M059J (cell line): Measurements from ENCODE around the gene NEURL1B. TPM values are rescaled to one million over a fixed set of nuclear protein-coding genes. Genes with fewer than 3 reads are reported as not detected.

Experiments used
- DNase-seq: peaks from one replicate; pipeline ENCODE4 v3.0.0-alpha.2; 2012; ENCODE audit warnings: low read depth
- total RNA-seq: library from RNA; depleted of rRNA; stranded (reverse); fragments of >200 nt; shearing (Covaris generic); gene quantifications from 2 replicates; pipeline ENCODE4 v1.2.3, GENCODE V29; 2014

The NEURL1B gene
- total RNA-seq, 1 experiment from 2014 or later, result 5.8 TPM

- peak; percentile 86 for DNase-seq
Measured at GRCh38 chr5:172714491-172715420, 73.7 kb downstream of the NEURL1B start.

GRCh38 chr5:172715421-172715780 lies 74.3 kb downstream of the NEURL1B start:
- no peak for DNase-seq

GRCh38 chr5:172715931-172716682 lies 75.0 kb downstream of the NEURL1B start:
- no peak for DNase-seq

- DNase-seq, result peak; percentile 83
Measured at GRCh38 chr5:172716796-172717313, 75.8 kb downstream of the NEURL1B start.

GRCh38 chr5:172717481-172718195 lies 76.6 kb downstream of the NEURL1B start:
- no peak for DNase-seq

- DNase-seq, result no peak
Measured at GRCh38 chr5:172718527-172719114, 77.6 kb downstream of the NEURL1B start.

GRCh38 chr5:172719211-172719610 lies 78.1 kb downstream of the NEURL1B start:
- no peak for DNase-seq

GRCh38 chr5:172720655-172721054 lies 79.6 kb downstream of the NEURL1B start:
- DNase-seq, result no peak

- DNase-seq, result no peak
Measured at GRCh38 chr5:172721455-172722326, 80.6 kb downstream of the NEURL1B start.

- no peak for DNase-seq
Measured at GRCh38 chr5:172722327-172722815, 81.3 kb downstream of the NEURL1B start.

GRCh38 chr5:172723508-172723907 lies 82.4 kb downstream of the NEURL1B start:
- no peak for DNase-seq

- DNase-seq, result no peak
Measured at GRCh38 chr5:172724242-172725183, 83.5 kb downstream of the NEURL1B start.

- DNase-seq, result no peak
Measured at GRCh38 chr5:172725273-172725672, 84.2 kb downstream of the NEURL1B start.

GRCh38 chr5:172725785-172726184 lies 84.7 kb downstream of the NEURL1B start:
- no peak for DNase-seq

- no peak for DNase-seq
Measured at GRCh38 chr5:172726966-172727365, 85.9 kb downstream of the NEURL1B start.

- no peak for DNase-seq
Measured at GRCh38 chr5:172727551-172727950, 86.5 kb downstream of the NEURL1B start.

GRCh38 chr5:172728481-172729241 lies 87.6 kb downstream of the NEURL1B start:
- DNase-seq, result no peak

GRCh38 chr5:172729588-172729987 lies 88.5 kb downstream of the NEURL1B start:
- no peak for DNase-seq
